GM21423 (cell line): ENCODE results near the gene JPH2.
"Not testable (repeated sequence)": the region's sequence is repeated elsewhere in the genome, so short reads cannot be mapped to it uniquely, and the experiment has no call there.

Experiments used
- ATAC-seq: cut with Tn5 transposase; IDR thresholded peaks from one replicate; pipeline ENCODE4 v1.9.1; 2021; ENCODE audit warnings: mild to moderate bottlenecking, moderate library complexity; ENCODE audit not compliant: unreplicated experiment

The JPH2 gene

GRCh38 chr20:44187054-44187771 lies at the start of gene JPH2:
Gene JPH2 (minus strand): TSS chr20:44187188. CDS start chr20:44186705, 483 bp downstream.
- no peak for ATAC-seq

GRCh38 chr20:44235702-44236101 lies 48.7 kb upstream of the JPH2 start:
- no peak for ATAC-seq

GRCh38 chr20:44234566-44235317 lies 47.8 kb upstream of the JPH2 start:
- no peak for ATAC-seq

- ATAC-seq = no peak
Measured at GRCh38 chr20:44233436-44234016, 46.5 kb upstream of the JPH2 start.

GRCh38 chr20:44232469-44232856 lies 45.5 kb upstream of the JPH2 start:
- ATAC-seq = not testable (repeated sequence)

- no peak for ATAC-seq
Measured at GRCh38 chr20:44231713-44232468, 44.9 kb upstream of the JPH2 start.

- no peak for ATAC-seq
Measured at GRCh38 chr20:44231193-44231592, 44.2 kb upstream of the JPH2 start.

- no peak for ATAC-seq
Measured at GRCh38 chr20:44228465-44229258, 41.7 kb upstream of the JPH2 start.

GRCh38 chr20:44224637-44225036 lies 37.6 kb upstream of the JPH2 start:
- ATAC-seq = no peak

- no peak for ATAC-seq
Measured at GRCh38 chr20:44223721-44224120, 36.7 kb upstream of the JPH2 start.

- no peak for ATAC-seq
Measured at GRCh38 chr20:44222633-44223368, 35.8 kb upstream of the JPH2 start.

- no peak for ATAC-seq
Measured at GRCh38 chr20:44222027-44222426, 35.0 kb upstream of the JPH2 start.

- no peak for ATAC-seq
Measured at GRCh38 chr20:44221368-44221954, 34.5 kb upstream of the JPH2 start.

- no peak for ATAC-seq
Measured at GRCh38 chr20:44219791-44220190, 32.8 kb upstream of the JPH2 start.

- ATAC-seq = no peak
Measured at GRCh38 chr20:44219170-44219730, 32.3 kb upstream of the JPH2 start.

- no peak for ATAC-seq
Measured at GRCh38 chr20:44218446-44218845, 31.5 kb upstream of the JPH2 start.

- no peak for ATAC-seq
Measured at GRCh38 chr20:44217342-44218092, 30.5 kb upstream of the JPH2 start.

- no peak for ATAC-seq
Measured at GRCh38 chr20:44215125-44215524, 28.1 kb upstream of the JPH2 start.
